Activated T-cell treated with anti-CD3 and anti-CD28 coated beads for 4 hours (primary cell): Measurements from ENCODE around the gene THRSP.
"Not testable (repeated sequence)": the region's sequence is repeated elsewhere in the genome, so short reads cannot be mapped to it uniquely, and the experiment has no call there.

Experiments used
- DNase-seq: peaks from one replicate; pipeline ENCODE4 v3.0.0-alpha.2; 2020

The THRSP gene

DNA sequence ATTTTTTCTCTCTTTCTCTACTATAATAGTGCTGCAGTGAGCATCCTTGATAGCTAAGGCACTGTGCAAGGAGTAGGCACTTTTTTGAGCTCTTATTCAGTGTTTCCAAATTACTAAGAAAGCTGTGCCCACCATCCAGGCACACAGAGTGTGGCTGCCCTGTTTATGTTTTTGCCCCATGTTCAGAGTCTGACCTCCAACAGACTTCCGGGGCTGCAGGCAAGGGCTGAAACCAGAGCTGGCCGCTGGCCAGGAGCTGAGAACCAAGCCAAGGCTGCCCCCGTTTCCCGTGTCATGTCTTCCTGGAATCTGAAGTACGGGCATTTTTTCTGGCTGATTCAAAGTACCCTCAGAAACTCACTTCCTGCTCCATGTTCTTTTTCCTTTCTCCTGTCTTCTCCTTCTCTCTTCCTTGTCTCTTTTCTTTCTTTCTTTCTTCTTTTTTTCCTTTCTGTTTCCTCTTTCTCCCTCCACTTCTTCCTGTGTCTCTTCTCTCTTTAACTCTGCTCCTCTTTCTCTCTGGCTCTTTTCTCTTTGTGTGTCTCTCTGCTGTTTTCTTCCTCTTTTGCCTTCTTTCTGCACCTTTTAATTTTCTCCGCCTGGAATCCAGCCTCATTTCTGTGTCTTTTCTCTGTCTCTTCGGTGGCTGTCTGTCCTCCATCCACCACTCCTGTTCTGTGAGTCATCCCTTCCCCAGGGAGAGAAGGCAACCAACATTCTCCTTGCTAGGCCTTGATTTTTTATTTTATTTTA is 23.6 kb upstream of the THRSP start:
- DNase-seq: no peak

DNA sequence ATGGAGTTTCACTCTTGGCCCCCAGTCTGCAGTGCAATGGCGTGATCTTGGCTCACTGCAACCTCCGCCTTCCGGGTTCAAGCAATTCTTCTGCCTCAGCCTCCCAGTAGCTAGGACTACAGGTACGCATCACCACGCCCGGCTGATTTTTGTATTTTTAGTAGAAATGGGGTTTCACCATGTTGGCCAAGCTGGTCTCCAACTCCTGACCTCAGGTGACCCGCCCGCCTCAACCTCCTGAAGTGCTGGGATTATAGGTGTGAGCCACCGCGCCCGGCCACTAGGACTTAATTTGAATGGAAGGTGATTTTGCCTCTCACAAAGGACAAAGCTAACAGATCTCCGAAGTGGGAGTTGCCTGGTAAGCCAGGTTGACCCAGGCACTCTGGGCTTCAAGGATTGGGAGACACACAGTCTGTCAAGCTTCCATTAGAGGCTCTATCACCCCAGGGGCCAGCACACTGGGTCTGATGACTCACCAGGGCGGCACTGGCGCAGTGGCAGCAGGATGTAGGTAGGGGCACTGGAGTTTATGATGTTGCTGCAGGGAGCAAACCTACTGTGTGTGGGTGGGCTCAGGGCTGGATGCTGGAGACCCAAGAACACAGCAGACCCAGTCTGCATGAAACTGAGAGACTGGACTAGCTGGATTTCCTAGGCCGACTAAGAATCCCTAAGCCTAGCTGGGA is 22.8 kb upstream of the THRSP start:
- no peak for DNase-seq

DNA sequence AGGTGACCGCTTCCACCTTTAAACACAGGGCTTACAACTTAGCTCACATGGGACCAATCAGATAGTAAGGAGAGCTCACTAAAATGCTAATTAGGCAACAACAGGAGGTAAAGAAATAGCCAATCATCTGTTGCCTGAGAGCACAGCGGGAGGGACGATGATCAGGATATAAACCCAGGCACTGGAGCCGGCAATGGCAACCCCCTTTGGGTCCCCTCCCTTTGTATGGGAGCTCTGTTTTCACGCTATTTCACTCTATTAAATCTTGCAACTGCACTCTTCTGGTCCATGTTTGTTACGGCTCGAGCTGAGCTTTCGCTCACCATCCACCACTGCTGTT is 22.3 kb upstream of the THRSP start:
- DNase-seq: not testable (repeated sequence)

DNA sequence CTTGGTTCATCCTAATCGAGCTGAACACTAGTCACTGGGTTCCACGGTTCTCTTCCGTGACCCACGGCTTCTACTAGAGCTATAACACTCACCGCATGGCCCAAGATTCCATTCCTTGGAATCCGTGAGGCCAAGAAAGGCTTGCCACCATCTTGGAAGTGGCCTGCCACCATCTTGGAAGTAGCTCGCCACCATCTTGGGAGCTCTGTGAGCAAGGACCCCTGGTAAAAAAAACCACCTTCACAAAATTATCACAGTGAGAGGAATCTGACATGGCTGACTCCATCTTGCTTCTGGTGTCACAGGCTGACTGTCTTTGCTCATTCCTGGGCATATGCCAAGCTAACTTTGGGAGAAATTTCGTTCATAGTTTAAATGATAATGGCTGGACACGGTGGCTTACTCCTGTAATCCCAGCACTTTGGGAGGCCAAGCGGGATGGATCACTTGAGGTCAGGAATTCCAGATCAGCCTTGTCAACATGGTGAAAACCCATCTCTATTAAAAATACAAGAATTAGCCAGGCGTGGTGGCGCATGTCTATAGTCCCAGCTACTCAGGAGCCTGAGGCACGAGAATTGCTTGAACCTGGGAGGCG is 21.7 kb upstream of the THRSP start:
- DNase-seq: no peak

DNA sequence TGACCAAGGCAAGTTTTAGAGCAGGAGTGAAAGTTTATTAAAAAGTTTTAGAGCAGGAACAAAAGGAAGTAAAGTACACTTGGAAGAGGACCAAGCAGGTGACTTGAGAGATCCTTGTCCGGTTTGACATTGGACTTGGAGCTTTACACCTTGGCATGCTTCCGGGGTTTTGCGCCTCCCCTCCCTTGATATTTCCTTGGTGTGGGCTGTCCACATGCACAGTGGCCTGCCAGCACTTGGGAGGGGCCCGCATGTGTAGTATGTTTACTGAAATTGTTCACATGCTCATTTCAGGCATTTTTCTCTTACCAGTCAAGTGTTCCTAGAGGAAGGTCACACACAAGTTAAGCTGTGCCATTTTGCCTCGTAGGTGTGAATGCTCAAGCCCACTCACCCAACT is 19.0 kb upstream of the THRSP start:
- no peak for DNase-seq

DNA sequence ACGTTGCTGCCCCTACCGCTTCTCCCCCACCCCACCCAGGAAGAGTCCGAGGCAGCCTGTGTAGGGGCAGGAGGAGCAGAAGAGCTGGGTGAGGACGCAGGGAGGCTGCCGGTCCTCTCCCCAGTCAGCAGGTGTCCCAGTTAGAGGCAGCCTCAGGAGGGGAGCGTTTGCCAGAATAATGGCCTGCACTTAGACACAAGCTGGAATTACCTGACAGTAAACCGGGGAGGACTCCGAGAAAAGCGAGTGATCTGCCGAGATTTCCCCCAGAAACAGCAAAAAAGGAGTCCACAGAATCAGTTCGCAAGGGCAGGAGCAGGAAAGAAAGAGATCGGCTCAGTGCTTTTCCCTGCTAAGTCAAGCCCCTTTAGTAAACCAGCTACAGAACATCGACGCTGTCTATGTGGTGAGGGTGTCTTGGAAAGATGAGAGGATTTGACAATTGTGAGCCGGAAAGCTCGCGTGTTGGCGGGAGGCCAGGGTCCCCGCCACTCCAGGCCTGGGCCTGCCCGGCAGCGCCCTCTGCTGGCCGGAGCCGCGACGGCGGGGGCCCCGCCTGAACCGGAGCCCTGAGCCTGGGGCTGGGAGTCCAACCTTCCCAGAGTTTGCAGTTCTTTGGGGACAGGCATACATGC is 17.7 kb upstream of the THRSP start:
- peak; percentile 68 for DNase-seq

DNA sequence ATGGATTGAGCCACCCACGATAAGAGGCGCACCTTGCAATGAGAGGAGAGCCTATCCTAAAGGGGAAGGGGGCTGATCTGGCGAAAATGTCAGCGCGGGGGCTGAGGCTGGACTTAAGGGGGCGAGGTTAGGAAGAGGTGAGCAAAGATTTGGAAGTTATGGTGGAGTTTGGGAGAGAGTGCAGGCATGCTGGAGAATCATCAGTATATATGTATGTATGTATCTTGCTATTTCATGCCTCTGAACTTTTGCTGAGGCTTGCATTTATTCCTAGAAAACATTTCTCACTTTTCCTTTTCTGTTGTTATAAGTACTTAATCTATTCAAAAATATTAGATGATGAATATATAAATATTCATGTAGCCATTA is 17.2 kb upstream of the THRSP start:
- DNase-seq: no peak

DNA sequence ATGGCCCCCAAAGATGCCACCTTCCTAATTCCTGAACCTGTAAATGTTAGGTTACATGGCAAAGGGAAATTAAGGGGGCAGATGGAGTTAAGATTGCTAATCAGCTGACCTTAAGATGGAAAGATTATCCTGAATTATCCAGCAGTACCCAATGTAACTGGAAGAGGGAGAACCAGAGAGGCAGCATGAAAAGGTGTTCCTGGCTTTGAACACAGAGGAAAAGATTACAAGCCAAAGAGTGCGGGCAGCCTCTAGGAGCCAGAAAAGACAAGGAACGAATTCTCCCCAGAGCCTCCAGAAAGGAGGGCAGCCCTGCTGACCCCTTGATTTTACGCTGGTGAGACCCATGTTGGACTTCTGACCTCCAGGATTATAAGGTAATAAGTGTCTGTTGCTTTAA is 15.1 kb upstream of the THRSP start:
- DNase-seq: no peak

DNA sequence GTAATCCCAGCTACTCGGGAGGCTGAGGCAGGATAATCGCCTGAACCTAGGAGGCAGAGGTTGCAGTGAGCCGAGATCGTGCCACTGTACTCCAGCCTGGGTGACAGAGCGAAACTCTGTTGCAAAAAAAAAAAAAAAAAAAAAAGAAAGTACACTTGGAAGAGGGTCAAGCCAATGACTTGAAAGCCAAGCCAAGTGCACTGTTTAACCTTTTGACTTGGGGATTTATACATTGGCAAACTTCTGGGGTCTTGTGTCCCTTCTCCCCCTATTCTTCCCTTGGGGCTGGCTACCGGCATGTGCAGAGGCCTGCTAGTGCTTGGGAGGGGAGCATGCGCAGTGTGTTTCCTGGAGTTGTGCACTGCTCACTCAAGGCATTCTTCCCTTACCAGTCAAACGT is 14.3 kb upstream of the THRSP start:
- DNase-seq: no peak

DNA sequence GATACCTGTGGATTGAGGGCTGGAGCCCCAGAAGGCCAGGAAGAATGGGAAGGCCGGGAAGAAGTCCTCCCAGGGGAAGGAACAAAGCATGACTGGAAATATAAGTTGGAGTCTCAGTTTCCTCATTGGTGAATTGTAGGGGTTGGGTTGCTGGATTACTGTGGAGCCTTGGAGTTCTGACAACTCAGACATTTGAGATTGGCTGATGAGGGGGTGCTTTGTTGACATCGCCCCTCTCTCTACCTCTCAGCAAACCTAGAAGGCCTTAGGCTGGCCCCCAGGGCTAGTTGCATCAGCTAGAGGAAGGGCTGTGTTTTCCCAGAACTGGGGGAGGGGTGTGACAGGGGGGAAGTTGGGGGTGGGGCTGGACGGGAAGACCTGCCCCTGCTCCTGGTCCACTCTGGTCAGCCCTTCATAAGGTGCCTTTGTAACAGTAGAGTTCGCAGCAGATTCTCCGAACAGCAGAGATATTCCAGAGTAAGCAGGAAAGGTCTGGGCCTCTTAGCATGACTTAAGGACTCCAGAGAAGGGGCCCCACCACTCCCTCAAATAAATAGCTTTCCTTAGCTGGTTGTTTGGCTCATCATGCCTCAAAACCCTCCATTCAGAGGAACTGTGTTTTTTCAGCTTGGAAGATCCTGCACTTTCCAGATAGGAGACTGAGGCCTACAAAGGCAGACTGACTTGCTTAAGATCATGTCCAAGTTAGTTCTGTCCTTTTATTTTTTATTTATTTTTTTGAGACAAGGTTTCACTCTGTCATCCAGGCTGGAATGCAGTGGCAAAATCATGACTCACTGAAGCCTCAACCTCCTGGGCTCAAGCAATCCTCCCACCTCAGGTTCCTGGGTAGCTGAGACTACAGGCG is 12.5 kb upstream of the THRSP start:
- no peak for DNase-seq

DNA sequence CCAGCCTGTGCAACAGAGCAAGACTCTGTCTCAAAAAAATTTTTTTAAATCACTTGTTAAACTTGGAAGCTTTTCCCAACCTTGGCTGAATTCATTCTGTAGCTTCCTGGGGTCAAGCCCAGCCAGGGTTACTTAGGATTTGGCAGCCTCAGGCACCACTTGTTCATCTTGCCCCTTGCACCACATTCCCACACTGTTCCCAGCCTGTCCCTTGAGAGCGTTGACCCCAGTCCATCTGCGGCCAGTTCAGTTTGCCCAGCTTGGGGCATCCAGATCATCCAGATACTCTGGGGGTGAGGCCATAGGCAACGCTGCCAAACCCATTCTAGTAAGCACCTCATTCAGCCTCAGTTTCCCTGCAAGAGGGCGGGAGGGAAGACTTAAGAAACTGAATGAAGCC is 8.7 kb upstream of the THRSP start:
- no peak for DNase-seq

DNA sequence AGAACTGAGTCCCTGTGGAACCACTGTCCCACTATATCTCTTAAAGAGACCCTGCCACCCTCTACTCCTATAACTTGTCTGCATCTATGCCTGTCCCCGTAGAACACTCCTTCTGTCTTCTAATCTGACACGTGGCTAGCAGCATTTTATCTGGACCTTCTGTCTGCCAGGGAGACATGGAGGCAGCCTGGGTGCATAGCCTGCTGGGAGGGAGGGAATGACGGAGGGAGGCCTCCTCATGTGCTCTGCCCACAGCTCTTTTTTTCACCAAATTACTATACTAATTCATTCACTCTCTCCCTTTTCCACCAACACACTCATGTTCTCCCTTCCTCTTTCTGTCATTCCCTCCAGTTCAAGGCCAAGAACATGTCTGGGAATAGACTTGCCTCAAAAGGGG is 7.6 kb upstream of the THRSP start:
- DNase-seq: no peak

DNA sequence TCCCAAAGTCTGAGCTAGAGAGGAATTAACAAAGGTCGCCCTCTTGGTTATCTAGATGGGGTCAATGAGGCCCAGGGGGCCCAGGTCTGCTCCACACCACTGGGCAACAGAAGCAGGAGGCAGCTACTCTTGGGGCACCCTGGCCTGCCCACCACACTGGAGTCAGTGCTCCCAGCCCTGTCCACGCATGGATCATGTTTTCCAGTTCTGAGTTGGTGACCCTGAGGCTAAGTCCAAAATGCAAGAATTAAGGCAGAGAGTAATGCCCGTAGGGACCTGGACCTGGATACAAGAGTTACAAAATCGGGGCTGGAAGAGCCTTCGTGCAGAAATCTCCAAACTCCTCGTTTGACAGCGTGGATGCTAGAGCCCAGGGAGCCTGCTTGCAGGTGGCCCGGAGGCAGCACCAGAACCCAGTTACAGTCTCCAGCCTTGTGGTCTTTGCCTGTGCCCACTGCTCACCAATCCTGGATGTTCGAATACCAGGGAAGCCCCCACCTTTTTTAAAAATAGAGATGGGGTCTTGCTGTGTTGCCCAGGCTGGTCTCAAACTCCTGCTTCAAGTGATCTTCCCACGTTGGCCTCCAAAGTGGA is 6.1 kb upstream of the THRSP start:
- no peak for DNase-seq

DNA sequence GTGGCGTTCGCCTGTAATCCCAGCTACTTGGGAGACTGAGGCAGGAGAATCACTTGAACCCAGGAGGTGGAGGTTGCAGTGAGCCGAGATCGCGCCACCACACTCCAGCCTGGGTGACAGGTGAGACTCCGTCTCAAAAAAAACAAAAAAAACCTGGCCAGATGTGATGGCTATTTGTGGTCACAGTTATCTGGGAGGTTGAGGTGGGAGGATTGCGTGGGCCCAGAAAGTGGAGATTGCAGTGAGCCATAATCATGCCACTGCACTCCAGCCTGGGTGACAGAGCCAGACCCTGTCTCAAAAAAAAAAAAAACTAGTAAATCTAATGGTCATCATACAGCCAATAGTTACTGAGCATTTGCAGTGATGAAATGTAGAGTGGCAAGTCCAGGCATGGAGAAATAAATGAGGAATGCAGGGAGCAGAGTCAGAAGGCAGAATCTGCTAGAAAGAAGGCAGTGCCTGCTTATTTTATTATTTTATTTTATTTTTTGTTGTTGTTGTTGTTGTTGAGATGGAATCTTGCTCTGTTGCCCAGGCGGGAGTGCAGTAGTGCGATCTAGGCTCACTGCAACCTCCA is 3.8 kb upstream of the THRSP start:
- DNase-seq: not testable (repeated sequence)

DNA sequence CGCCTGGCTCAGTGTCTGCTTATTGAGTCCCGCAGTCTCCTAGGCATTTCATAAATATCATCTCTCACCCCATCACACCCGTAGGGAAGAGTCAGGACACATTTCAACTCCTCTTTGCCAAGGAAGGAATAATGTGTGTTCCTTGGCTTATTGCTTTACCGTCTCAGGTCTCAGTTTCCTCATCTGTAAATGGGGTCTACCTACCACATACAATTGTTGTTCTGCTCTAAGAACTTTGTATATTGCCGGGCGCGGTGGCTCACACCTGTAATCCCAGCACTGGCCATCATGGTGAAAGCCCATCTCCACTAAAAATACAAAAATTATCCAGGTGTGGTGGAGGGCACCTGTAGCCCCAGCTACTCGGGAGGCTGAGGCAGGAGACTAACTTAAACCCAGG is 3.1 kb upstream of the THRSP start:
- no peak for DNase-seq

DNA sequence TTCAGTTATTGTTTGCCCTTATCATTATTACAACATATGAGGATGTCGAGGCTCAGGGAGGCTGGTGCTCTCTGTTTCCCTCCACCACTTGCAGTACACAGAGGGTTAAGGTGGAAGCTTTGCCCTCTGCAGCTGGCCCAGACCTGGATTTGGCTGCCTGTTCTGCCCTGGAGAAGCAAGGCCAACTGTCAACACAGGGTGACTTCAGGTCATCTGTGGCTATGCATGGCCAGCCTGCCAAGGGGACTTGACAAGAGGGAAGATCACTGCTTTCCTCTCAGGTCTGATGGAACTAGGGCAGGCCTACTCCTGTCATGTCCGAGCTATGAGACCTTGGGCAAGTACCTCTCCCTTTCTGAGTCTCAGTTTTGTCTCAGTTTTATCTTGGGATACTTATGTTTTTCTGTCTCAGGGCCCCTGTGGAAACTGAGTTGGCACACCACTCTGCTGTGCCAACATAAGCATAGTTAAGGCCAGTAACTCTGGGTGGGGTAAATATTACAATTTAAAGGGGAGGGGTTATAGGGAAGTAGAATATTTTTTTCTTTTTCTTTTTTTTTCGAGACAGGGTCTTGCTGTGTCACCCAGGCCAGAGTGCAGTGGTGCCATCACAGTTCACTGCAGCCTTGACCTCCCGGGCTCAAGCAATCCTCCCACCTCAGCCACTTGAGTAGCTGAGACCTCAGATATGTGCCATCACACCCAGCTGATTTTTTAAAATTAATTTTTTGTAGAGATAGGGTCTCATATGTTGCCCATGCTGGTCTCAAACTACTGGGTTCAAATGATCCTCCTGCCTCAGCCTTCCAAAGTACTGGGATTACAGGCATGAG is 2.4 kb upstream of the THRSP start:
- DNase-seq: no peak

DNA sequence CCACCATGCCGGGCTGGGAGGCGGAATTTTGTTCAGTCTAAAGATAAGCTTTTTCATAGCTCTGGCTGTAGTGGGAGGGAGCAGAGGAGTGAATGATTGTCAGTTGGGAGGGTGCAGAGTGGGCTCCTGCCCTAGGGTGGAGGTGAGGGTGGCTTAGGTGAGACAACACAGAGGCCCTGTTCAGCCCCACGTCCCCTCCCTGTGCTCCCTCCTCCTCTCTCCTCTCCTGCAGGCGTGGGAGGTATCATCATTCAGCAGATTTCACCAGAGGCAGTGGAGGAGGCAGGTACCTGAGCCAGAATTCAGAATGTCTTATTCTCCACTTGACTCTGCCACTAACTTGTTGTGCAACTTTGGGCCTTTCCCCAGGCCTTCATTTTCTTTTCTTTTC is 1.7 kb upstream of the THRSP start:
- no peak for DNase-seq

DNA sequence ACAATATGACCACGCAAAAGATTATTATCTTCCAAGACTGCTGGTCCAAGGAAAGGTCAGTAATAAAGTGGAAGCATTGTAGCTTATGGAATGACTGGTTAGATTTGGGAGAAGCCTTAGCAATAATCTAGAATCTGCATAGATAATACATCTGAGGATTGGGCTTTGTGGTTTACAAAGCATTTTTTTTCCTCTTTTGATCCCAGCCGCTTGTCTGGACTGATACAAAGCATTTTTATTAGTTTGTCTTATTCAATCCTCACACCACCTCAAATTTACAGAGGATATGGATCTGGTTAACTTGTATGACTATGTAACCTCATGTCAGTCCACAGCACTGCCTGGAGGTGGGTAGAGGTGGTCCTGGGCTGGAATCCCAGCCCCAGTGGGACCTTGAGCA is 990 bp upstream of the THRSP start:
- DNase-seq: no peak

DNA sequence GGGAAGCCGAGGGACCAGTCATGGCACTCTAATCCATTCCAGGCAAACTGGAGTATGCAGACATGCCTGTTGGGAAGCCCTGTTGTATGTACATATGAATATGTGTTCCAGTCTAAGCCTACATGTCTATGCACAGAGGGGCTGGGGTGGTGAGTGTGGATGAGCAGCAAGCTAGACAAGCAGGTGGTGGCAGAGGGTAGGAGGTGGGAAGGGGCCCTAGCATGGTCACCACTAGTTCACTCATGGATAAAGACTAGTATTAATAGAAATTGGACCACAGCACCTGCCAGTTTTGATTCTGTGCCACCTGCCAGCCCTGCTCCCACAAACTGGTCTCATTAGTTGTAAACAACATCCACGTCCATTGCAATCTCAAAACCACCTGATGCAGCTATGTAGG is 1.5 kb downstream of the THRSP start:
- no peak for DNase-seq

DNA sequence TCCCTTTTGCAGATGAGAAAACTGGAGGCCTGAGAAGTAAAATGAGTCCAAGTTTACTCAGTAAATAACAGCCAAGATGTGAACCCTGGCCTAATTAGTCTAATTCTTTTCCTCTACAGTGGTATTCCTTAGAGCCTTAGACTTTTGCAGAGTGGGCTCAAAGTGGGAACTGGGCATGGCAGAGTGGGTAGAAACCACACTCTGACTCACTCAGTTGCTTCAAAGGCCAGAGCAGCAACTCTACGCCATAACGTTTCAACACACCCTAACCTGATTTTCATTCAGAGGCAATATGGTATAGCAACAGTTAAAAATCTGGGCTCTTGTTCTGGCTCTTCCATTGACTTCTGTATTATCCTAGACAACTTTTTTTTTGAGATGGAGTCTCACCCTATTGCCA is 2.8 kb downstream of the THRSP start:
- no peak for DNase-seq

DNA sequence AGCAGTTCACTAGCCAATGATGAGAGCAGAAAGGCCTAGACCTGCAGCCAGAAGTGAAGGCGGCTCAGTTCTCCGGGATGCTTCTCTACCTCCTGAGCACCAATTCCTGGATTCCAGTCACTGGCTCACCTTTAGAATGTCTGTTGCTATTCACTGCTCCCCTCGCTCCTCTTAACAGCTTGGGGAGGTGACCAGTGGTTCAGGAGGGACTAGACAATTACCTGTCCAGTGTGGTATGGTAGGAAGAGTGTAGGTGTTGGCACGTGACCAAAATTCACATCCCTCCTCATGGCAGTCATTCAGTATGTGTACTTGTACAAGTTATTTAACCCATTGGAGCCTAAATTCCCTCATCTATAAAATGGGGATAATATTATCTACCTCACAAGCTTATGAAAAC is 4.0 kb downstream of the THRSP start:
- no peak for DNase-seq
